Esophagus squamous epithelium (tissue), 5 donors: ENCODE data around the gene DYRK2. TPM values are rescaled to one million over a fixed set of nuclear protein-coding genes. Genes with fewer than 3 reads are reported as not detected.

ENCODE experiments used
- DNase-seq: peaks from one replicate; lab custom pipeline; 2025; lab: John Stamatoyannopoulos, UW
- H3K27ac ChIP-seq, 4 donors: fragments of 200-600 bp; sonication (generic); one replicate each; pipeline ENCODE4 v1.5.1; 2016 to 2019; ENCODE audit warnings: mild to moderate bottlenecking in 1 of 4
- H3K27me3 ChIP-seq, 4 donors: fragments of 200-600 bp; sonication (generic); 1 replicate in 3 of 4; 2 replicates in 1 of 4; pipeline versions ENCODE4 v1.5.1 to v1.6.0; 2017 to 2021; ENCODE audit warnings: antibody characterized with exemption in 1 of 4
- H3K36me3 ChIP-seq, 3 donors: fragments of 200-600 bp; sonication (generic); one replicate each; pipeline ENCODE4 v1.5.1; 2016 to 2019
- H3K4me1 ChIP-seq, 3 donors: fragments of 200-600 bp; sonication (generic); one replicate each; pipeline ENCODE4 v1.5.1; 2017 to 2019
- H3K4me3 ChIP-seq, 4 donors: fragments of 200-600 bp; sonication (generic); 1 replicate in 3 of 4; 2 replicates in 1 of 4; pipeline ENCODE4 v1.5.1; 2016 to 2019; ENCODE audit warnings: mild to moderate bottlenecking in 2 of 4, moderate library complexity in 1 of 4
- H3K9me3 ChIP-seq, 3 donors: fragments of 200-600 bp; sonication (generic); one replicate each; pipeline ENCODE4 v1.5.1; 2016 to 2019
- CTCF ChIP-seq, 6 experiments: fragments of 450-650 bp in 4 of 6; fragments of 200-600 bp in 2 of 6; sonication (generic) in 2 of 6; IDR thresholded peaks; one replicate each; pipeline ENCODE4 v1.5.1; 2016 to 2019; ENCODE audit warnings: antibody characterized with exemption in 6 of 6, mild to moderate bottlenecking in 4 of 6, moderate library complexity in 4 of 6
- POLR2A ChIP-seq, 4 donors: fragments of 450-650 bp; IDR thresholded peaks; one replicate each; pipeline ENCODE4 v1.6.1; 2017; ENCODE audit warnings: antibody characterized with exemption in 4 of 4, mild to moderate bottlenecking in 4 of 4, moderate library complexity in 3 of 4
- WGBS, 2 donors: methylation state at CpG; one replicate each; pipeline ENCODE4 v1.1.5; 2018; 5-methylcytosine and 5-hydroxymethylcytosine counted together
- intact Hi-C: fragments of 100-400 bp; cut with DNase I; formaldehyde crosslinking; loops from one replicate; pipeline ENCODE4 v1.15.0; 2022
- total RNA-seq, 4 donors: library from RNA; depleted of rRNA; stranded (reverse); fragments of >200 nt; gene quantifications; one replicate each; pipeline ENCODE4 v1.1.0, GENCODE V29; 2016
- donor health status: DM: yes; HTN: yes; CAD: no.

The DYRK2 gene
- total RNA-seq, 4 donors from 2014 or later, result 14.9 to 22.1 (median 15.7) TPM

- Histone ChIP-seq H3K27ac (no peak overlapping the region), H3K4me1 (peaks cover 0 to 12% (median 0%) of the 10 kb centered on the region in 3 donors), H3K4me3 (no peak overlapping the region), H3K9me3 (no peaks in the 10 kb centered on the region), H3K27me3 (no peaks in the 10 kb centered on the region), H3K36me3 (no peaks in the 10 kb centered on the region)
- no peak for TF ChIP-seq POLR2A (IDR thresholded peaks at IDR 0.05)
- no peak for TF ChIP-seq CTCF (IDR thresholded peaks at IDR 0.05)
- WGBS, 2 donors, result 15% methylated on average over 1 of the region's 1 CpG
- no peak for DNase-seq
- intact Hi-C loops, result no loop called here
Observed at GRCh38 chr12:67714648-67715047, 66.1 kb downstream of the DYRK2 start.
